SK-N-MC (cell line): Measurements from ENCODE around the gene RTN4RL1.

Experiments used
- EZH2 ChIP-seq: fragments of 200-600 bp; sonication (generic); IDR thresholded peaks from one replicate; pipeline ENCODE4 v1.6.1; 2017; ENCODE audit warnings: antibody characterized with exemption
- FOXP2 ChIP-seq: optimal IDR thresholded peaks from 2 replicates; pipeline ENCODE3; 2011; ENCODE audit warnings: mild to moderate bottlenecking, moderate library complexity; ENCODE audit not compliant: insufficient read depth; ENCODE audit errors: extremely low read length, control extremely low read depth
- POLR2AphosphoS5 ChIP-seq: IDR thresholded peaks from 2 replicates; pipeline ENCODE4 v1.6.1; 2012; ENCODE audit warnings: mild to moderate bottlenecking, low read depth, low read length, borderline replicate concordance

DNA sequence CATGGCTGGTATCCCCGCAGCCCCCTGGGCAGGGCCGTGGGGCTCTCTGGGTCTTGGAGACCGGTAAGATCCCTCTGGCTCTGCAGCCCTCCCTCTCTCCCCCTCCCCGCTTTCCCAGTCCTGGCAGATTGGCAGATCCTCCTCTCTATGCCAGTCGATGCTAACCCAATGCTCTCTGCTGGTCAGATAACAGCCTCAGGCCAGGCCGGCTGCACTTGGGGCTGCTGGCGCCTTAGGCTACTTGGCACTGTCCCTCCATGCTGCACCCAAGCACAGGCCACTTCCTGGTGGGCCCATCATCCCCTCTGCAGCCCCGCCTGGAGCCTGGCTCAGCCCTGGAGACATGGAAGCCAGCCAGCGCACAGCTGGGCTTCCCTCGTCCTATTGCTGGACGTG, 81.7 kb downstream of the RTN4RL1 start:
- TF ChIP-seq EZH2 (no peak), POLR2AphosphoS5 (no peak), FOXP2 (no peak)
